Measurements from ENCODE around the gene TP53RK.
A peak's percentile ranks its signal among the peaks of the same experiment; 100 is the strongest.

TP53RK gene

DNA sequence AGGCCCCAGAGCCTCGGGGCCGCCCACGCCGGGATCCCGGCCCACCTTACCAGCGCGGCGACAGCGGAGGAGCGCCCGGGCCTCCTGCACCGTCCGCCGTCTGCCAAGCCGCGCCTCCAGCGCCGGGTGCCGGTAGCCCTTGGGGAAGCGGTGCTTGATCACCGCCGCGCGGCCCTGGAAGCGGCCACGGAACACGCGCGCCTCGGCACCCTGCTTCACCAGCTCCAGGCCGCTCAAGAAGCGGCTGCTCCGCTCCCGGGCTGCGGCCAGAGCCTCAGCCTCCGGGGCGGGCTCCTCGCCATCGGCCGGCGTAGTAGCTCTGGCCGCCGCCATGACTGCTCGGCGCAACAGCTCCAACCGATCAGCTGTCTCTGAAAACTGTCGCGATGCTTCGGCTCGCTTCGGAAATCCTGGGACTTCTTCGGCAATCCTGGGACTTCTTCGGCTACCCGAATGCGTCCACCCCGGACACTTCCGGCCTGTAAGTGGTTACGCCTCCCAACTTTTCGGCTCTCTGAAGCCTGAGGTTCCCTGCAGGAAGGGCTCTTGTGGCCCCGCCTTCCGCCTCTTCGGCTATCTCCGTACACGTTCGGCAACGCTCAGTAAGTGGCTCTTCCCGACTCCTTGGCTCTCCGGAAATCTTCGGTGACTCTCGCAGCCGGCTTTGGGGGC, at the start of gene TP53RK:
Gene TP53RK, minus strand, starts transcription at position 363 of the 672 bp plus-strand sequence. Its CDS starts 30 bp downstream, at position 333.
- ATAC-seq, result peak; percentile 97
- peak; percentile 95 for DNase-seq

DNA sequence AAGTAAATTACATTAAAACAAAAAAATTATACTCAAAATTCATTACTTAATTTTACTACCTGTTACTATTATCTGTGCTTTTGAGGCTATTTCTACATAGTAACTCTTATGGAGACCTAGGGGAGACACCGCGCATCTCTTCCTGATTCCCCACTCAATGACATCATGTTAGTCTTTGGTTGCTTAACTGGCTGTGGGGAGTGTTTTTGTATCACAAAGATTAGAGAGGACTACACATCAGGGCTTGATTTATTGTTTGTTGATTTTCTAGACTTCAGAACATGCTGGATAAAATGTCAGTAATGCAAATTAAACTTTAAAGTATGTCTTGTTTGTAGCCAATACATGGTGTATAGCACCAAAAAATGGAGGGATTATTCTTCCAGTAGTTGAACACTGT, 46.2 kb upstream of the TP53RK start:
- ATAC-seq (no peak), DNase-seq (no peak)

- DNase-seq, result no peak
- ATAC-seq, result no peak
Observed at GRCh38 chr20:46731770-46732169, 42.5 kb upstream of the TP53RK start.

DNA sequence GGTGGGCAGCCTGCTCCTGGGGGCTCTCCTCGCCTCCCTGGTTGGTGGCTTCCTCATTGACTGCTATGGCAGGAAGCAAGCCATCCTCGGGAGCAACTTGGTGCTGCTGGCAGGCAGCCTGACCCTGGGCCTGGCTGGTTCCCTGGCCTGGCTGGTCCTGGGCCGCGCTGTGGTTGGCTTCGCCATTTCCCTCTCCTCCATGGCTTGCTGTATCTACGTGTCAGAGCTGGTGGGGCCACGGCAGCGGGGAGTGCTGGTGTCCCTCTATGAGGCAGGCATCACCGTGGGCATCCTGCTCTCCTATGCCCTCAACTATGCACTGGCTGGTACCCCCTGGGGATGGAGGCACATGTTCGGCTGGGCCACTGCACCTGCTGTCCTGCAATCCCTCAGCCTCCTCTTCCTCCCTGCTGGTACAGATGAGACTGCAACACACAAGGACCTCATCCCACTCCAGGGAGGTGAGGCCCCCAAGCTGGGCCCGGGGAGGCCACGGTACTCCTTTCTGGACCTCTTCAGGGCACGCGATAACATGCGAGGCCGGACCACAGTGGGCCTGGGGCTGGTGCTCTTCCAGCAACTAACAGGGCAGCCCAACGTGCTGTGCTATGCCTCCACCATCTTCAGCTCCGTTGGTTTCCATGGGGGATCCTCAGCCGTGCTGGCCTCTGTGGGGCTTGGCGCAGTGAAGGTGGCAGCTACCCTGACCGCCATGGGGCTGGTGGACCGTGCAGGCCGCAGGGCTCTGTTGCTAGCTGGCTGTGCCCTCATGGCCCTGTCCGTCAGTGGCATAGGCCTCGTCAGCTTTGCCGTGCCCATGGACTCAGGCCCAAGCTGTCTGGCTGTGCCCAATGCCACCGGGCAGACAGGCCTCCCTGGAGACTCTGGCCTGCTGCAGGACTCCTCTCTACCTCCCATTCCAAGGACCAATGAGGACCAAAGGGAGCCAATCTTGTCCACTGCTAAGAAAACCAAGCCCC, 36.2 kb upstream of the TP53RK start:
- ATAC-seq (no peak), DNase-seq (no peak)

DNA sequence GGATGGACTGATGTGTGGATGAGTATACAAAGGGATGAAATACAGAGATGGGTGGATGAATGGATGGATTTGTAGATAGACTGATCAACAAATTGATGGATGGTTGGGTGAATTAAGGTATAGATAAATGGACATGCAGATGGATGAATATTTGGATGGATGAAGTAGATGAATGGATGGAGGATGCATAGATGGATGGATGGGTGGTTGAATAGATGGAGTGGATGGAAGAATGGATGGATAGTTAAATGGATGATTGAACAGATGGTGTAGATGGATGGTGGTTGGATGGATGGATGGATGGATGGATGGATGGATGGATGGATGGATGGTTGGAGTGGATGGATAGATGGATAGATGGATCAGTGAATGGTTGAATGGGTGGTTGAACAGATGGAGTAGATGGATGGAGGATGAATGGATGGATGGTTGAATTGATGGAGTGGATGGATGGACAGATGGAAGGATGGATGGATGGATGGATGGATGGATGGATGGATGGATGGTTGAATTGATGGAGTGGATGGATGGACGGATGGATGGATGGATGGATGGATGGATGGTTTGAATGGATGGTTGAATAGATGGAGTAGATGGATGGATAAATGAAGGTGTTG, 35.2 kb upstream of the TP53RK start:
- ATAC-seq (no peak), DNase-seq (no peak)

DNA sequence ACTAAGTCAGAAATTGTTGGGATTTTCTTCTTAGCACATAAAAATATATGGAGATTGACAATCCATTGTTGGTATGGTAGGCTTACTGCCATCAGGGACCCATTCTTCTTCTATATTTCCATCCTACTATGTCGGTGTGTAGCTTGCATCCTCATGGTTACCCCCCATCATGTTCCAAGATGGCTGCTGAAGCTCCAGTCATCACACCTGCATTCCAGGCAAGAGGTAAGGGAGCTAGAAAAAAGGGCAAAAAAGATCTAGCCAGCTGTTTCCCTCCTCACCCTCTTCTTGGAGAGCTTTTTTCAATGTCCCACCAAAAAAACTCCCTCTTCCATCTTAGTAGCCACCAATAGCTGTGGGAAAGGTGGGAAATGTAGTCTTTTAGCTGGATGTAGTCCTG, 33.8 kb upstream of the TP53RK start:
- no peak for DNase-seq
- ATAC-seq, result no peak

DNA sequence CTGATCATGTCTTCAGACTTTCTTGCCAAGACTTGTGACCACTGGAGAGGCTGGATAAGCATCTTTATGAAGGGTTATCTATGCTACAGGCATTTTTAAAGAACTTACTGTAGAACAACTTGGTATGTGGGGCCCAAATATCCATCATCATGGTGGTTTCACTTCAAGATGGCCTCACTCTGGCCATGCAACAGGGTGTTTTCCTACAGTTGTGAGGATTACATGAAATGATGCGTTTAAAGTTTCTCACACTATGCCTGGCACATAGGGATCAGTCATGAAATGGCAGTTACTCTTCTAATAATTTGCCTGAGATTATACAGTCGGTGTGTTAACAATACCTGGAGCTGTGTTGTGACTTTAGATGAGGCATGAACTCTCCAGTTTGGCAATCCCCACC, 33.2 kb upstream of the TP53RK start:
- no peak for ATAC-seq

DNA sequence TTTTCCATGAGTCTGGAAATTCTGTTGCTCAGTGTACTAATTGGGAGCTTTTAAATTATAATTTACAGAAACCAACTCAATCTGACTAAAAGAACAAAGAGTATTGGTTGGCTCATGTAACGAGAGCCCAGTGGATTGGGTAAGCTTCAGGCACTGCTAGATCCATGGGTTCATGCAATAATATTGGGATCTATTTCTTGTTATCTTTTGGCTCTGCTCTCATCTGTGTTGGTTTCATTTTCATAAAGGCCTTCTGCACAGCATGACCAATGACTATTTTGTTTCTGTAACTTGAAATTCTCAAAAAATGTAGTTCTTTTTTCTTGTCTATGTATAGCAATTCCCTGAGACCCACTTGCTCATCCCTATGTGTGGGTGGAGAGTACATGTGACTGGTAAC, 32.2 kb upstream of the TP53RK start:
- DNase-seq, result no peak
- ATAC-seq, result no peak

More for the DNA sequence above, 33.2 kb upstream of the TP53RK start:
- no peak for DNase-seq

GRCh38 chr20:46720776-46721425, 31.7 kb upstream of the TP53RK start:
- no peak for DNase-seq
- peak; percentile 88 for ATAC-seq

- DNase-seq, result no peak
- ATAC-seq, result no peak
Observed at GRCh38 chr20:46720019-46720418, 30.8 kb upstream of the TP53RK start.

GRCh38 chr20:46717818-46718541, 28.7 kb upstream of the TP53RK start:
- no peak for ATAC-seq
- DNase-seq, result no peak

- no peak for DNase-seq
- no peak for ATAC-seq
Observed at GRCh38 chr20:46715292-46715756, 26.1 kb upstream of the TP53RK start.

DNA sequence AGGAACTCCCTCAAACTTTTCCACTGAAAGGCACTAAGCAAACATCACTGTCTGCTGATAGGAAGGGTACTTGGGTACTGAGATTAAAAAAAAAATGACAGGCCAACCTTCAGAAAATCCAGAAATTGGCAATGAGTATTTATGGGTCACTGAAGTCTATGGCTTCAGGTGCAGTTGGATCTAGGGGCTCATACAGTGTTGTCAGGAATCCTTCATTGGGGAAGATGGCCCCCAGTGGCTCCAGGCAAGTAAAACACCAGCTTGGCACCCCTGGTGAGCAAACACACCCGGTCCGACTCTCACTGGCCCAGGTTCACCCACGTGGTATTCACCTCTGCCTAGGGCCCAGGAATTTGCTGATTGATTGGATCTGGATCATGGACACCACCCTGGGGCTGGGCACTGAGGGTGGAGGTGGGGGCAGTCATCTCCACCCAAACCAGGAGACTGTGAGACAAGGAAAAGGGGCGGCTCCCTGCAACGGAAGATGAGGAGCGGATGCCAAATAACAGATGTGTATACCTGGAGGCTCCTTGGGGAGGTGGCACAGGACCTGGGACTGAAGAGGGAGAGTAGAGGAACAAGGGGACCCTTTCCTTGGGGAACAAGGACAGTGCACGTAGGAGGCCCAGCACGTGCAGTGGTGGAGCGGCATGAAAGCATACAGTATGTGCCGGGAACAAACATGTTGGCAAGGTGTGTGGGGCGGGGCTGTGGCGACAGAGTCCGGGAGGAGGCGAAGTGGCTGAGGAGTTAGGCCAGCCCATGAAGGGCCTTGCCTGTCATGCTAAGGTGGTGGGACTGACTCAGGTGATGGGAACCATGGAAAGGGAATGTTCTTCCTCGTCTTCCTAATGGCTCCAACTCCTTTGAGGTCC, 25.0 kb upstream of the TP53RK start:
- ATAC-seq (no peak), DNase-seq (no peak)

- ATAC-seq, result no peak
- no peak for DNase-seq
Observed at GRCh38 chr20:46712056-46712636, 22.9 kb upstream of the TP53RK start.

GRCh38 chr20:46710153-46710913, 21.1 kb upstream of the TP53RK start:
- no peak for DNase-seq
- ATAC-seq, result no peak

DNA sequence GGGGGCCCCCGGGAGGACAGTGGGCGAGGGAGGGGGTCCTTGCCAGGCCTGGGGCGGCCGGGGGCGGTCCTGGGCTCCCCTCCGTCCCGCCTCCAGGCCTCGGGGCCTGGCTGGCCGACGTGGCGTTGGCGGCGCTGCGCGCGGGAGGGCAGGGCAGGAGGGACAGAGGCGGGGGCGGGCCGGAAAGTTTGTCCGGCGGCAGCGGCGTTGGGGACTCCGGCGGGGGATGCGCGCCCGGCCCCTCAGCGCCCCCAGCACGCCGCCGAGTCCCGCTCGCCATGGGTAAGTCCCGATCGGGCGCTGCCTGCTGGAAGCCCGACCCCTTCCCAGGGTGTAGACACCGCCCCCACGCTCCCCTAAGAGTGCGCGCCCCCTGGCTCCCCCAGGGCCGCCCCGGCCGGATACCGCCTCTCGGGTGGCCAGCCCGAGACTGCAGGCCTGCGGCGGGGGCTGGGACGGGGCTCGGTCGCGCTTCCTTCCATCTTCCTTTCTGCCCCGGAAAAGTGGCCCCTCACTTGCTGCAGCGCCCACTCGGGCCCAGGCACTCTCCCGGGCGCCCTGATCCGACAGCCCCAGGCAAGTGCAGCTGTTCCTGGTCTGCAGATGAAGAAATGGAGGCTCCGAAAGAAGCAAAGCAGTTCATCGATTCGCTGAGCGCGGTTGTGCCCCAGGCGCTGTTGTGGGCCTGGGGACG, 20.4 kb upstream of the TP53RK start, which contains the start of gene SLC2A10:
Gene SLC2A10, plus strand, starts transcription at position 191 of the 694 bp plus-strand sequence. Its CDS starts 88 bp downstream, at position 279.
- ATAC-seq (no peak), DNase-seq (peak; percentile 12)

DNA sequence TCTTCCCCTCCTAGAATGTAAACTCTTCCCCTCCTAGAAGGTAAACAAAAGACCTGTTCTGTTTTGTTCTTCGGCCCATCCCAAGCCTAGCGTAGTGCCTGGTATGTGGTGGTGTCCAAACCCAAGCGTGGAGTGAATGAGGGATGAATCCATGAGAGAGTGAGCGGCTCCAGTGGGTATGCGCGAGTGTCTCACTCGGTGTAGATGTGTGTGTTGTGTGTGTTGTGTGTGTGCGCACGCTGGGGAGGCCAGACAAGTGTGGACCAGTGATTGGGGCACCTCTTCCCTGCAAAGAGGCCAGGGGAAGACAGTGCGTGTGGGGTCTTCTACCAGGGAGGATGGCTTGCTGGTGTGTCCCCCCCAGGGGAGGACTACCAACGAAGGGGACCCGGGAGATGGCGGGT, 19.8 kb upstream of the TP53RK start:
- no peak for DNase-seq
- no peak for ATAC-seq

- ATAC-seq (no peak), DNase-seq (no peak)
Observed at GRCh38 chr20:46708172-46708860, 19.1 kb upstream of the TP53RK start.
